ENCODE data around the gene PURA. TPM values are rescaled to one million over a fixed set of nuclear protein-coding genes. Genes with fewer than 3 reads are reported as not detected.

PURA gene
- total RNA-seq, 2 experiments from 2014 or later, result 8.2 to 9.2 TPM

GRCh38 chr5:140093179-140093578 lies 20.7 kb upstream of the PURA start:
- no peak for ATAC-seq
- Mint-ChIP-seq H3K4me1 (ENCODE audit: low read depth) (no peaks in the 10 kb centered on the region), H3K9me3 (peaks cover 18% of the 10 kb centered on the region), H3K27me3 (peaks cover 4% of the 10 kb centered on the region), H3K36me3 (ENCODE audit: low read depth) (no peaks in the 10 kb centered on the region), H3K27ac (no peak overlapping the region), H3K4me3 (no peak overlapping the region)
- ChIA-PET CTCF (no interaction called here), POLR2A (interaction anchor here (0.8 to 1.2 kb wide), 2 partner anchors 14 to 39 kb away, joined by 3 read pairs; no protein-coding TSS in a partner anchor)
- TF ChIP-seq CTCF (IDR thresholded peaks at IDR 0.05), result no peak
- intact Hi-C loops (cut with micrococcal nuclease), result no loop called here
- DNase-seq, result no peak

GRCh38 chr5:140093866-140094265 lies 20.0 kb upstream of the PURA start:
- no peak overlapping the region for H3K27ac Mint-ChIP-seq
- ATAC-seq (no peak), DNase-seq (no peak)
- TF ChIP-seq CTCF (IDR thresholded peaks at IDR 0.05), result no peak
- H3K9me3 Mint-ChIP-seq, result peaks cover 18% of the 10 kb centered on the region
- CTCF ChIA-PET, result interaction anchor here (0.8 to 2.3 kb wide), 4 partner anchors 21 to 52 kb away, joined by 3 to 10 read pairs (median 4); partner anchors contain the start of gene NRG2
- no peaks in the 10 kb centered on the region for H3K36me3 Mint-ChIP-seq (ENCODE audit: low read depth)
- peaks cover 4% of the 10 kb centered on the region for H3K27me3 Mint-ChIP-seq
- H3K4me3 Mint-ChIP-seq, result no peak overlapping the region
- intact Hi-C loops (cut with micrococcal nuclease), result no loop called here
- H3K4me1 Mint-ChIP-seq (ENCODE audit: low read depth), result no peaks in the 10 kb centered on the region
- POLR2A ChIA-PET, result no interaction called here

GRCh38 chr5:140094889-140095288 lies 19.0 kb upstream of the PURA start:
- Mint-ChIP-seq H3K9me3 (peaks cover 11% of the 10 kb centered on the region), H3K4me3 (no peak overlapping the region), H3K4me1 (ENCODE audit: low read depth) (no peaks in the 10 kb centered on the region), H3K27me3 (peaks cover 6% of the 10 kb centered on the region), H3K36me3 (ENCODE audit: low read depth) (no peaks in the 10 kb centered on the region), H3K27ac (no peak overlapping the region)
- ChIA-PET CTCF (interaction anchor here (0.7 to 2.3 kb wide), 6 partner anchors 12 to 517 kb away, joined by 3 to 10 read pairs (median 3); partner anchors contain the start of gene NRG2), POLR2A (interaction anchor here (0.5 kb wide), 1 partner anchor 311 kb away, joined by 3 read pairs; no protein-coding TSS in a partner anchor)
- intact Hi-C loops (cut with micrococcal nuclease), result no loop called here
- DNase-seq, result no peak
- TF ChIP-seq CTCF (IDR thresholded peaks at IDR 0.05), result no peak
- ATAC-seq, result no peak

GRCh38 chr5:140101179-140101578 lies 12.7 kb upstream of the PURA start:
- CTCF ChIA-PET, result no interaction called here
- DNase-seq (no peak), ATAC-seq (no peak)
- POLR2A ChIA-PET, result no interaction called here
- H3K4me1 Mint-ChIP-seq (ENCODE audit: low read depth), result peaks cover 2% of the 10 kb centered on the region
- H3K9me3 Mint-ChIP-seq, result no peaks in the 10 kb centered on the region
- H3K27me3 Mint-ChIP-seq, result peaks cover 9% of the 10 kb centered on the region
- intact Hi-C loops (cut with micrococcal nuclease), result no loop called here
- H3K4me3 Mint-ChIP-seq, result no peak overlapping the region
- H3K27ac Mint-ChIP-seq, result no peak overlapping the region
- H3K36me3 Mint-ChIP-seq (ENCODE audit: low read depth), result no peaks in the 10 kb centered on the region
- TF ChIP-seq CTCF (IDR thresholded peaks at IDR 0.05), result no peak

- H3K27me3 Mint-ChIP-seq, result peaks cover 9% of the 10 kb centered on the region
- peaks cover 13% of the 10 kb centered on the region for H3K4me1 Mint-ChIP-seq (ENCODE audit: low read depth)
- H3K27ac Mint-ChIP-seq, result no peak overlapping the region
- DNase-seq (no peak), ATAC-seq (no peak)
- TF ChIP-seq CTCF (IDR thresholded peaks at IDR 0.05), result no peak
- H3K9me3 Mint-ChIP-seq, result no peaks in the 10 kb centered on the region
- no peaks in the 10 kb centered on the region for H3K36me3 Mint-ChIP-seq (ENCODE audit: low read depth)
- POLR2A ChIA-PET, result no interaction called here
- CTCF ChIA-PET, result interaction anchor here (1.1 to 1.4 kb wide), 2 partner anchors 30 to 41 kb away, joined by 3 to 5 read pairs; no protein-coding TSS in a partner anchor
- intact Hi-C loops (cut with micrococcal nuclease), result no loop called here
- H3K4me3 Mint-ChIP-seq, result no peak overlapping the region
These were observed 10.8 kb upstream of the PURA start for GRCh38 chr5:140103154-140103553.
